ENCODE results near the gene TLCD3B. TPM values are rescaled to one million over a fixed set of nuclear protein-coding genes. Genes with fewer than 3 reads are reported as not detected.

Gene TLCD3B
- total and polyA plus RNA-seq, 7 donors, result 0.54 TPM; not detected in 6

DNA sequence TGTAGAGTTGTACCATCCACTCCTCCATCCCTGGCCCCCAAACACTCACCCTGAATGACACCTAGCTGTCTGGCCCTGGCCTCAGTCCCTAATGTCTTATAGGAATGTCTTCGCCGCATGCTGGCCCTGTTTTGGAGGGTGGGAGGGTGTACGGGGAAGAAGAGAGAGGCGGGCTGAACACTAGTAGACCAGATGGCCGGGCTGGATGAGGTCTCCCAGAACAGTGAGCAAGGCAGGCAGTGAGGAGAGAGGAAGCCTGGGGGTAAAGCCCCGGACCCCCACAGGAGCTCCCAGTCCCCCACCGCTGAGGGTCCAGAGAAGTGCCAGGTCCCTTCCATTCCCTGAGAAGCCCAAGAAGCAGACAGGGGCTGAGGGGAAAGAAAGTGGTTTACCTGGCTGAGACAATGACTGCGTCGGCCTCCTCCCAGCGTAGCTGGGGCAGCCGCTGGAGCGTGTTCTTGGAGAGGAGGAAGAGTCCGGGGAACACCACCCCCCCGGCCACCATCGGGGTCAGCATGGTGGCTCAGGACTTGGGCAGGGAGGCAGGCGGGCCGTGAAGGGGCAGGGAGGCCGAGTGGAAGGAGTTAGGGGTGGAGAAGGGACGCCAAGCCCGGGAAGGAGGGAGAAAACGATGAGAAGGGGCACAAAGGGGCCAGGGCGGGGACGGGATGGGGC lies 923 bp downstream of the TLCD3B start:
- H3K9me3 ChIP-seq, result no peaks in the 10 kb centered on the region
- H3K4me1 ChIP-seq, result peaks cover 0 to 13% (median 9%) of the 10 kb centered on the region in 4 donors
- TF ChIP-seq, protein P1, sequence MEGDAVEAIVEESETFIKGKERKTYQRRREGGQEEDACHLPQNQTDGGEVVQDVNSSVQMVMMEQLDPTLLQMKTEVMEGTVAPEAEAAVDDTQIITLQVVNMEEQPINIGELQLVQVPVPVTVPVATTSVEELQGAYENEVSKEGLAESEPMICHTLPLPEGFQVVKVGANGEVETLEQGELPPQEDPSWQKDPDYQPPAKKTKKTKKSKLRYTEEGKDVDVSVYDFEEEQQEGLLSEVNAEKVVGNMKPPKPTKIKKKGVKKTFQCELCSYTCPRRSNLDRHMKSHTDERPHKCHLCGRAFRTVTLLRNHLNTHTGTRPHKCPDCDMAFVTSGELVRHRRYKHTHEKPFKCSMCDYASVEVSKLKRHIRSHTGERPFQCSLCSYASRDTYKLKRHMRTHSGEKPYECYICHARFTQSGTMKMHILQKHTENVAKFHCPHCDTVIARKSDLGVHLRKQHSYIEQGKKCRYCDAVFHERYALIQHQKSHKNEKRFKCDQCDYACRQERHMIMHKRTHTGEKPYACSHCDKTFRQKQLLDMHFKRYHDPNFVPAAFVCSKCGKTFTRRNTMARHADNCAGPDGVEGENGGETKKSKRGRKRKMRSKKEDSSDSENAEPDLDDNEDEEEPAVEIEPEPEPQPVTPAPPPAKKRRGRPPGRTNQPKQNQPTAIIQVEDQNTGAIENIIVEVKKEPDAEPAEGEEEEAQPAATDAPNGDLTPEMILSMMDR (IDR thresholded peaks at IDR 0.05), result no peak
- TF ChIP-seq POLR2AphosphoS5 (IDR thresholded peaks at IDR 0.05) (no peak), EP300 (IDR thresholded peaks at IDR 0.05) (no peak), POLR2A (IDR thresholded peaks at IDR 0.05) (no peak)
- intact Hi-C loops (cut with DNase I), result no loop called here
- DNase-seq, result no peak
- WGBS, 2 donors, result 21 to 23% methylated on average over 23 of the region's 23 CpGs
- H3K4me3 ChIP-seq, result no peak overlapping the region
- peaks cover 44 to 98% (median 84%) of the 10 kb centered on the region in 3 donors for H3K27me3 ChIP-seq
- no peaks in the 10 kb centered on the region for H3K36me3 ChIP-seq
- H3K27ac ChIP-seq, result no peak overlapping the region

DNA sequence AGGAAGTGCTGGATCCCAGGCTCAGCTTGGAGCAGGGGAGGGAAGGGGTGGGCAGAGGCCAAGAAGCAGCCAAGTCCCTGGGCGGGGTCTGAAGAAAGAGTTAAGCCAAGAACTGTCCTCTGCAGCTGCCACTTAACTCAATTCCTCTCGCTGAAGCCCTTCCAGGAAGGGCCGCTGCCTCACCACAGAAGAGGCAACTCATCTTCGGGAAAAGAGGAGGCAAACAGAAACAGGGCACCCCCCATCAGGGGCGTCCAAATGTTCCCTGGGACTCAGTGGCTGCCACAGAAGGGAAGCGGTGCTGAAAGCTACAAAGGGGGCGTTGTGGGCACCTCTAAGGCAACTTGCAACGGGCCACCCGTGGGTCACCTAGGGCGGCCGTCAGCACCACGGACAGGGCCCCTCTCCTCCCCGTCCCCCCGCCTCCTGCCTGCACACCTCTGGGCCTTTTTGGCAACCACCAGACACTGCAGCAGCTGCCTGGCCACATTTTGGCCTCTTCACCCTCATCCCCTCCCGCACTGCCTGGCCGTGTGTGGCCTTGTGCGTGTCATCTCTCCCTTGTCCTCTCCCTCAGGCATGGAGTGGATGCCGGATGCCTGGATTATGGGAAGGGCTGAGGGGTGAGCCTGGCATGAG lies 2.5 kb downstream of the TLCD3B start:
- Histone ChIP-seq H3K9me3 (no peaks in the 10 kb centered on the region), H3K27ac (no peak overlapping the region), H3K36me3 (no peaks in the 10 kb centered on the region), H3K4me1 (peaks cover 0 to 13% (median 9%) of the 10 kb centered on the region in 4 donors), H3K4me3 (no peak overlapping the region), H3K27me3 (peaks cover 36 to 86% (median 69%) of the 10 kb centered on the region in 3 donors)
- DNase-seq, result no peak
- 14 to 15% methylated on average over 18 of the region's 18 CpGs for WGBS, 2 donors
- TF ChIP-seq, protein P1 (IDR thresholded peaks at IDR 0.05), result no peak
- TF ChIP-seq POLR2AphosphoS5 (IDR thresholded peaks at IDR 0.05) (no peak), EP300 (IDR thresholded peaks at IDR 0.05) (no peak), POLR2A (IDR thresholded peaks at IDR 0.05) (no peak)
- intact Hi-C loops (cut with DNase I), result no loop called here

DNA sequence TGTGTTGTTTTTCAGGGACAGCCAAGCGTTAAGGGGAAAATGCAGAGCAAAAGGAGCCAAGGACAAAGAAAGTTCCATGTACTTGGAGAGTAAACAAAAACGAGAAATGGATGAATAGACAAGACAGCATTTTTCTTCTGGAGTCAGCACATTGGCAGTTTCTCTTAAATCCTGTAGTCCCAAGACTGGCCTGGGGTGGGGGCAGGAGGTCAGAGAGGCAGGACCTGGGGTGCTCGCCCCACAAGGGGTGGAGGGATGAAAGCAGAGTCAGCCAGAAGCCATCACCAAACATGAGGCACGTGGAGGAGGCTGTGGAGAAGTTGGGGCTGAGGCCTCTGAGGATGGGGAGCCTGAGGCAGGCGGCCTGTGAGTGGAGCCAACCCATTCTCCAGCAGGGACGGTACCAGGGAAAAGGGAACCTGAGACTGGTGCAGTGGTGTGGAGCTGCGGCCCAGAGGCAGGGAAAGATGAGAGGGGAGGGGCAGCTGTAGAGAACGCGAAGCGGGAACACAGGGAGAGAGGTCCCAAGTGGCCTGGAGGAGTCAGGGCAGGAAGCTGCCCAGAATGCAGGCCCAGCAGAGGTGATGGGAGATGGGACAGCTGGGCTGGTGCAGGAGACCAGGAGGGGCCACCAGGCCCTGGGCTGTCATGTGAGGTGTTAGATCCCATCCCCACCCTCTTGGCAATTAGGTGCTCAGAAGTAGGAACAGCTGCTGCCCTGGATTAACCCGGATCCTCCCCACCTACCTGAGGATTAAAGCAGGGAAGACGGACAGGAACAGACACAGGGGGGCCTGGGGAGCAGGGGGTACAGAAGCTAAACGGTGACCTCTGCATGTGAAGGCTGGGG lies 3.3 kb downstream of the TLCD3B start:
- H3K4me1 ChIP-seq, result peaks cover 0 to 13% (median 9%) of the 10 kb centered on the region in 4 donors
- no peak overlapping the region for H3K4me3 ChIP-seq
- no peaks in the 10 kb centered on the region for H3K9me3 ChIP-seq
- intact Hi-C loops (cut with DNase I), result no loop called here
- no peak overlapping the region for H3K27ac ChIP-seq
- peaks cover 35 to 78% (median 62%) of the 10 kb centered on the region in 3 donors for H3K27me3 ChIP-seq
- no peak for DNase-seq
- no peaks in the 10 kb centered on the region for H3K36me3 ChIP-seq
- TF ChIP-seq, protein P1 (IDR thresholded peaks at IDR 0.05), result no peak
- no peak for TF ChIP-seq POLR2AphosphoS5 (IDR thresholded peaks at IDR 0.05)
- TF ChIP-seq POLR2A (IDR thresholded peaks at IDR 0.05), result no peak
- no peak for TF ChIP-seq EP300 (IDR thresholded peaks at IDR 0.05)
- 45 to 47% methylated on average over 13 of the region's 13 CpGs for WGBS, 2 donors

DNA sequence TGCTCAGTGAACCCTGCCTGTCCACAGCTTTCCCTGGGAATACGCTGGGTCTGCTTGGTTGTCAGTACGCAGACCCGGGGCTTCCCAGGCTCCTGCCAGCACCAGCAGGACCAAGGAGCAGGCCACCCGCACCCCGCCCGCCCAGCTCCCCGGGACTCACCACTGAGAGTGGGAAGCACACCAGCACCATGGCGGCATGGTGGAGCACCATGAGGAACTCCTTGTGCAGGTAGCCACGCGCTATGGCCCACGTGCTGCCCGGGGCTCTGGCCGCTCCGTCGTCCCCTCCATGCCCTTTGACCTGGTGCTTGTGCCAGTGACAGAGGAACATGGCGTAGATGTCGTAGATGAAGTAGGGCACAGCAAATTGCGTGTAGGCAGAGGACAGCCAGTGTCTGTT lies 4.6 kb downstream of the TLCD3B start:
- TF ChIP-seq POLR2AphosphoS5 (IDR thresholded peaks at IDR 0.05), result no peak
- TF ChIP-seq POLR2A (IDR thresholded peaks at IDR 0.05), result no peak
- TF ChIP-seq, protein P1 (IDR thresholded peaks at IDR 0.05), result no peak
- no peak for TF ChIP-seq EP300 (IDR thresholded peaks at IDR 0.05)
- Histone ChIP-seq H3K36me3 (no peaks in the 10 kb centered on the region), H3K4me1 (peaks cover 0 to 15% (median 13%) of the 10 kb centered on the region in 4 donors), H3K27ac (no peak overlapping the region), H3K4me3 (no peak overlapping the region), H3K27me3 (peaks cover 29 to 64% (median 48%) of the 10 kb centered on the region in 3 donors), H3K9me3 (no peaks in the 10 kb centered on the region)
- intact Hi-C loops (cut with DNase I), result no loop called here
- 83 to 92% methylated on average over 18 of the region's 18 CpGs for WGBS, 2 donors
- no peak for DNase-seq
